A549 treated with CpdA at 1 μM for 4 hours (cell line): ENCODE data around the gene F10. TPM values are rescaled to one million over a fixed set of nuclear protein-coding genes. Genes with fewer than 3 reads are reported as not detected.

Experiments used
- total RNA-seq: library from RNA; stranded (reverse); fragments of 200-300 nt; extraction: Qiagen RNA extraction; gene quantifications from 5 replicates; pipeline ENCODE4 v1.2.3, GENCODE V29; 2022; ENCODE audit warnings: low read depth

Gene F10
- 0.05 TPM in 1 of 5 replicates, not detected in the others for total RNA-seq

GRCh38 chr13:113122550-113123225, at the start of gene F10:
Gene F10, plus strand, starts transcription at chr13:113122799. Its CDS starts 57 bp downstream, at chr13:113122856.

GRCh38 chr13:113105032-113105920, 17.3 kb upstream of the F10 start, which contains the start of gene F7:
Gene F7, plus strand, starts transcription at chr13:113105791. Its CDS starts 51 bp downstream, at chr13:113105842.

GRCh38 chr13:113157929-113158747, 35.5 kb downstream of the F10 start, which contains the start of gene PROZ:
Gene PROZ, plus strand, starts transcription at chr13:113158648. Its CDS starts 13 bp downstream, at chr13:113158661.

Other genes with a start within 250 kb of the F10 start
- gene MCF2L, start 153.6 kb upstream of the F10 start, total RNA-seq, result 0.25 to 0.51 TPM (median 0.27 TPM) in 5 replicates
- 0.06 to 0.14 TPM (median 0.10 TPM) in 4 of 5 replicates, not detected in the other for gene F7, start 17.0 kb upstream of the F10 start, total RNA-seq
- gene PROZ, start 35.8 kb downstream of the F10 start, total RNA-seq, result not detected in 5 replicates
- 42.1 to 45.3 TPM (median 42.5 TPM) in 5 replicates for gene PCID2, start 85.9 kb downstream of the F10 start, total RNA-seq
- gene CUL4A, start 86.8 kb downstream of the F10 start, total RNA-seq, result 50.7 to 69.5 TPM (median 54.8 TPM) in 5 replicates
- 74.4 to 90.3 TPM (median 88.9 TPM) in 5 replicates for gene LAMP1, start 174.4 kb downstream of the F10 start, total RNA-seq
- gene GRTP1, start 241.3 kb downstream of the F10 start, total RNA-seq, result 1.2 to 1.7 TPM (median 1.4 TPM) in 5 replicates